Gastrocnemius medialis (tissue), 4 donors: ENCODE data around the gene ERBIN.

Experiments used
- CTCF ChIP-seq, 5 experiments: fragments of 450-650 bp in 3 of 5; fragments of 200-600 bp in 2 of 5; sonication (generic) in 2 of 5; IDR thresholded peaks in 4 of 5; conservative IDR thresholded peaks in 1 of 5; 1 replicate in 4 of 5; 2 replicates in 1 of 5; pipeline ENCODE4 v1.5.1; 2016 to 2019; ENCODE audit warnings: antibody characterized with exemption in 5 of 5, mild to moderate bottlenecking in 3 of 5, moderate library complexity in 3 of 5
- POLR2A ChIP-seq, 2 donors: fragments of 450-650 bp; IDR thresholded peaks; one replicate each; pipeline ENCODE4 v1.6.1; 2017; ENCODE audit warnings: antibody characterized with exemption in 2 of 2, mild to moderate bottlenecking in 2 of 2, moderate library complexity in 2 of 2

DNA sequence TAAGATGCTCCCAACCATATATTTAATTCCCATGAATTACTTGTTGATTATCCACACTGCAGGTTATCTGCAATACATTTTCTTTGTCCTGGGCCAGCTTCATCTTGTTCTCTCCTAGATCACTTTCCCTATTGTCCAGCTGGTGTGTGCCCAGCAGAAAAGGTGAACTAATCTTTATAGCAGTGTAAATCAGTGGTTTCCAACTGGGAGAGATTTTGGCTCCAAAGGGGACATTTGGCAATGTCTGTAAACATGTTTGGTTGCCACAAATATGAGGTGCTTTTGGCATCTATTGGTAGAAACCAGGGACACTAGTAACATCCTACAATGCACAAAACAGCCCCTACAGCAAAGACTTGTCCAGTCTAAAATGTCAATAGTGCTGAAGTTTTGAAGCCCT lies 20.1 kb upstream of the ERBIN start:
- TF ChIP-seq CTCF (IDR thresholded peaks at IDR 0.05 in 4 of 5, conservative IDR thresholded peaks at IDR 0.05 in 1 of 5) (no peak), POLR2A (IDR thresholded peaks at IDR 0.05) (no peak)
